Activated naive CD4-positive, alpha-beta T cell treated with anti-CD3 and anti-CD28 coated beads, Interleukin-2, amount 50 U/mL, for 72 hours (primary cell): ENCODE measurements around the gene OR13A1. TPM values are rescaled to one million over a fixed set of nuclear protein-coding genes. Genes with fewer than 3 reads are reported as not detected.
"Not testable (repeated sequence)": the region's sequence is repeated elsewhere in the genome, so short reads cannot be mapped to it uniquely, and the experiment has no call there.

Source experiments
- ATAC-seq, 2 donors: fragments of 150-1000 bp; cut with Tn5 transposase; 2 replicates each; pipeline ENCODE4 v1.10.0; 2021; ENCODE audit warnings: mild to moderate bottlenecking in 2 of 2, moderate library complexity in 2 of 2
- DNase-seq, 2 donors: peaks; one replicate each; pipeline ENCODE4 v3.0.0; 2021 to 2022; ENCODE audit warnings: low spot score in 2 of 2
- H3K27ac Mint-ChIP-seq, 2 donors: one replicate each; pipeline ENCODE4 v1.8.0; 2022; ENCODE audit warnings: mild to moderate bottlenecking in 2 of 2, mixed read lengths in 2 of 2
- H3K36me3 Mint-ChIP-seq, 2 donors: one replicate each; pipeline ENCODE4 v1.8.0; 2022; ENCODE audit warnings: mixed read lengths in 2 of 2
- H3K9me3 Mint-ChIP-seq, 2 donors: one replicate each; pipeline ENCODE4 v1.8.0; 2022; ENCODE audit warnings: mixed read lengths in 2 of 2
- total RNA-seq, 2 donors: library from RNA; stranded (reverse); gene quantifications; one replicate each; pipeline ENCODE4 v1.2.3, GENCODE V29; 2022

Gene OR13A1
- total RNA-seq: not detected

DNA sequence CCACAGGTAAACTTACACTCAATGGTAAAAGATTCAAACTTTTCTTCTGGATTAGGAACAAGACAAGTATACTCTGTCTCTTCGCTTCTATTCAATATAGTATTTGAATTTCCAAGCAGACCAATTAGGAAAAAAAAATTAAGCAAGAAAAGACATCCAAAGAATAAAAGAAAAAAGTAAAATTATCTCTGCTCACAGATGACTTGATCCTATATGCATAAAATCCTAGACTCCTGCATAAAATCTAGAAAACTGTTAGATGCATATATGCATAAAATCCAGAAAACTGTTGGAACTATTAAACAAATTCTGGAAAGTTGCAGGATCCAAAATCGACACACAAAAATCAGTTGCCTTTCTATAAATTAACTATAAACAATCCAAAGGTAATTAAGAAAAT is at the start of gene OR13A1:
OR13A1 (minus strand) TSS at position 101 of the 400 bp plus-strand sequence. CDS start 11,186 bp downstream, outside the sequence.
- Mint-ChIP-seq H3K27ac (no peak within 1 kb of the TSS), H3K36me3 (peaks cover 12 to 17% of the 10 kb centered on the region in 2 donors), H3K9me3 (peaks cover 21 to 28% of the 10 kb centered on the region in 2 donors)
- no peak for ATAC-seq
- DNase-seq: no peak

DNA sequence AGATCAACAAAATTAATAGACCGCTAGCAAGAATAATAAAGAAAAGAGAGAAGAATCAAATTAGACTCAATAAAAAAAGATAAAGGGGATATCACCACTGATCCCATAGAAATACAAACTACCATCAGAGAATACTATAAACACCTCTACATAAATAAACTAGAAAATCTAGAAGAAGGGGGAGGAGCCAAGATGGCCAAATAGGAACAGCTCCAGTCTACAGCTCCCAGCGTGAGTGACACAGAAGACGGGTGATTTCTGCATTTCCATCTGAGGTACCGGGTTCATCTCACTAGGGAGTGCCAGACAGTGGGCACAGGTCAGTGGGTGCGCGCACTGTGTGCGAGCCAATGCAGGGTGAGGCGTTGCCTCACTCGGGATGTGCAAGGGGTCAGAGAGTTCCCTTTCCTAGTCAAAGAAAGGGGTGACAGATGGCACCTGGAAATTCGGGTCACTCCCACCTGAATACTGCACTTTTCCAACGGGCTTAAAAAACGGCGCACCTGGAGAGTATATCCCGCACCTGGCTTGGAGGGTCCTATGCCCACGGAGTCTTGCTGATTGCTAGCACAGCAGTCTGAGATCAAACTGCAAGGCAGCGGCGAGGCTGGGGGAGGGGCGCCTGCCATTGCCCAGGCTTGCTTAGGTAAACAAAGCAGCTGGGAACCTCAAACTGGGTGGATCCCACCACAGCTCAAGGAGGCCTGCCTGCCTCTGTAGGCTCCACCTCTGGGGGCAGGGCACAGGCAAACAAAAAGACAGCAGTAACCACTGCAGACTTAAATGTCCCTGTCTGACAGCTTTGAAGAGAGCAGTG is 46.8 kb upstream of the OR13A1 start:
- DNase-seq, H3K9me3 Mint-ChIP-seq, ATAC-seq, H3K27ac Mint-ChIP-seq: not testable (repeated sequence)
- peaks cover 6 to 16% of the 10 kb centered on the region in 2 donors for H3K36me3 Mint-ChIP-seq

GRCh38 chr10:45358961-45359360 is 43.6 kb upstream of the OR13A1 start:
- peaks cover 6 to 16% of the 10 kb centered on the region in 2 donors for H3K36me3 Mint-ChIP-seq
- H3K27ac Mint-ChIP-seq, ATAC-seq, H3K9me3 Mint-ChIP-seq, DNase-seq: not testable (repeated sequence)

- Mint-ChIP-seq H3K36me3 (no peaks in the 10 kb centered on the region), H3K9me3 (no peaks in the 10 kb centered on the region), H3K27ac (no peak overlapping the region)
- ATAC-seq (no peak), DNase-seq (no peak)
Observed at GRCh38 chr10:45355494-45355893, 40.1 kb upstream of the OR13A1 start.

GRCh38 chr10:45354261-45354660 is 38.9 kb upstream of the OR13A1 start:
- Mint-ChIP-seq H3K27ac (no peak overlapping the region), H3K9me3 (no peaks in the 10 kb centered on the region), H3K36me3 (no peaks in the 10 kb centered on the region)
- ATAC-seq (no peak), DNase-seq (no peak)

DNA sequence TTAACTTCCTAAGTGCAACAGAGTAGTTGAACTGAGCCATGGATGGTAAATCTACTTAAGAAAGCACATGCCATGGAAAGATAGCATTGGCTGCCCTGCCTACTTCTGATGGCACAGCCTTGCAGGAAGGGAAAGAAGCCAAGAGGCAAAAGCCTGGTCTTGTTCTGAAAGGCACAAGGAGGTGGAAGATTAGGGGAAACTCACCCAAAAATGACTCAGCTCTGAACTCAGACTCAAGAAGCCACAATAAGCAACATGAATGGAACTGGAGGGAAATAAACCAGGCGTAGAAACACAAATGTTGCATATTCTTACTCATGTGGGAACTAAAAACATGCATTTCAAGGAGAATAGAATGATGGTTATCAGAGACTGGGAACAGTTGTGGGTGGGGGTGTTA is 37.8 kb upstream of the OR13A1 start:
- ATAC-seq (peak; percentile 75 to 83), DNase-seq (peak in 1 of 2 donors; percentile 20)
- Mint-ChIP-seq H3K36me3 (peaks cover 0 to 4% of the 10 kb centered on the region in 2 donors), H3K9me3 (no peaks in the 10 kb centered on the region), H3K27ac (peak overlapping the region; percentile 17 to 73)

GRCh38 chr10:45348196-45348765 is 32.9 kb upstream of the OR13A1 start:
- H3K27ac Mint-ChIP-seq, DNase-seq, H3K36me3 Mint-ChIP-seq, H3K9me3 Mint-ChIP-seq, ATAC-seq: not testable (repeated sequence)

GRCh38 chr10:45347464-45347863 is 32.1 kb upstream of the OR13A1 start:
- ATAC-seq, H3K27ac Mint-ChIP-seq, H3K36me3 Mint-ChIP-seq, H3K9me3 Mint-ChIP-seq, DNase-seq: not testable (repeated sequence)

DNA sequence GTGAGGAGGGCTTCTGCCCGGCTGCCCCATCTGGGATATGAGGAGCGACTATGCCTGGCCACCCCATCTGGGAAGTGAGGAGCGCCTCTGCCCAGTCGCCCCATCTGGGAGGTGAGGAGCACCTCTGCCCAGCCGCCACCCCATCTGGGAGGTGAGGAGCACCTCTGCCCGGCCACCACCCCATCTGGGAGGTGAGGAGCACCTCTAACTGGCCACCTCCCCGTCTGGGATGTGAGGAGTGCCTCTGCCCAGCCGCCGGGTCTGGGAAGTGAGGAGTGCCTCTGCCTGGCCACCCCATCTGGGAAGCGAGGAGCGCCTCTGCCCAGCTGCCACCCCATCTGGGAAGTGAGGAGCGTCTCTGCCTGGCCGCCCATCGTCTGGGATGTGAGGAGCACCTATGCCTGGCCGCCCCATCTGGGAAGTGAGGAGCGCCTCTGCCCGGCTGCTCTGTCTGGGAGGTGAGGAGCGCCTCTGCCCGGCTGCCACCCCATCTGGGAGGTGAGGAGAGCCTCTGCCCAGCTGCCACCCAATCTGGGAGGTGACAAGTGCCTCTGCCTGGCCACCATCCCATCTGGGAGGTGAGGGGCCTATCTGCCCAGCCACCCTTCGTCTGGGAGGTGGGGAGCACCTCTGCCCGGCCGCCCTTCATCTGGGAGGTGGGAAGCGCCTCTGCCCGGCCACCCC is 31.4 kb upstream of the OR13A1 start:
- not testable (repeated sequence) for H3K9me3 Mint-ChIP-seq, H3K27ac Mint-ChIP-seq, DNase-seq, ATAC-seq, H3K36me3 Mint-ChIP-seq

- peaks cover 7 to 12% of the 10 kb centered on the region in 2 donors for H3K9me3 Mint-ChIP-seq
- not testable (repeated sequence) for H3K27ac Mint-ChIP-seq, DNase-seq, H3K36me3 Mint-ChIP-seq, ATAC-seq
Observed at GRCh38 chr10:45340420-45340819, 25.0 kb upstream of the OR13A1 start.

- Mint-ChIP-seq H3K36me3 (peaks cover 6 to 7% of the 10 kb centered on the region in 2 donors), H3K27ac (no peak overlapping the region), H3K9me3 (peaks cover 7 to 12% of the 10 kb centered on the region in 2 donors)
- DNase-seq (no peak), ATAC-seq (no peak)
Observed at GRCh38 chr10:45339894-45340293, 24.5 kb upstream of the OR13A1 start.

GRCh38 chr10:45331824-45332223 is 16.4 kb upstream of the OR13A1 start:
- not testable (repeated sequence) for H3K36me3 Mint-ChIP-seq, DNase-seq, H3K27ac Mint-ChIP-seq, ATAC-seq
- H3K9me3 Mint-ChIP-seq: peaks cover 0 to 12% of the 10 kb centered on the region in 2 donors

GRCh38 chr10:45326864-45327263 is 11.5 kb upstream of the OR13A1 start:
- ATAC-seq, H3K27ac Mint-ChIP-seq, H3K36me3 Mint-ChIP-seq, DNase-seq: not testable (repeated sequence)
- H3K9me3 Mint-ChIP-seq: peaks cover 0 to 12% of the 10 kb centered on the region in 2 donors

- no peak for ATAC-seq
- H3K9me3 Mint-ChIP-seq: peaks cover 7 to 20% of the 10 kb centered on the region in 2 donors
- no peak overlapping the region for H3K27ac Mint-ChIP-seq
- no peak for DNase-seq
- peaks cover 6 to 12% of the 10 kb centered on the region in 2 donors for H3K36me3 Mint-ChIP-seq
Observed at GRCh38 chr10:45325116-45325515, 9.7 kb upstream of the OR13A1 start.

DNA sequence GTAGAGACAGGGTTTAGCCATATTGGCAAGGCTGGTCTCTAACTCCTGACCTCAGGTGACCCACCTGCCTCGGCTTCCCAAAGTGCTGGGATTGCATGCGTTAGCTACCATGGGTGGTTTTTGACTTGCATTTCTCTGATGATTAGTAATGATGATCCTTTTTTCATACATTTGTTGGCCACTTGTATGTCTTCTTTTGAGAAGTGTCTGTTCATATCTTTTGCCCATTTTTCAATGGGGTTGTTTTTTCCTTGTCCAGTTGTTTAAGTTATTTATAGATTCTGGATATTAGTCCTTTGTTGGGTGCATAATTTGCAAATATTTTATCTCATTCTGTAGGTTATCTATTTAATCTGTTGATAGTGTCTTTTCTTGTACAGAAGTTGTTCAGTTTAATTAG is 4.3 kb upstream of the OR13A1 start:
- Mint-ChIP-seq H3K9me3 (peaks cover 7 to 13% of the 10 kb centered on the region in 2 donors), H3K27ac (no peak overlapping the region), H3K36me3 (peaks cover 6 to 8% of the 10 kb centered on the region in 2 donors)
- DNase-seq (no peak), ATAC-seq (no peak)

DNA sequence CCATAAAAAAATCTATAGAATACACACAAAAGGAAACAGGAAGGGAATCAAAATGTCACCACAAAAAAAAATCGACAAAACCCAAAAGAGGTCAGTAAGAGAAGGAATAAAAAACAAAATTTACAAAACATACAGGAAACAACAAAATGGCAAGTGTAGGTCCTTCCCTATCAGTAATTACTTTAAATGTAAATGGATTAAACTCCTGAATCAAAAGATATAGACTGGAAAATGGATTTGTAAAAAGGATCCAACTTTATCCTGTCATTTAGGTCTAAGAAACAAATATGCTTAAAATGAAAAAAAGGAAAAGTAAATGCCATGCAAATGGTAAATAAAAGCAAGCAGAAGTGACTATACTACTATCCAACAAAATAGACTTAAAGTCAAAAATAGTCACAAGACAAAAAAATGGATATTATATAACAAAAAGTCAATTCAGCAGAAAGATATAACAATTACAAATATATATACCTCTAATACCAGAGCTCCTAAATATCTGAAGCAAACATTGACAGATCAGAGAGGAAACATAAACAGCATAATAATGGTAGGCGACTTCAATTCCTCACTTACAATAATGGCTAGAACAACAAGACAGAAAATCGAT is 2.0 kb downstream of the OR13A1 start:
- DNase-seq (no peak), ATAC-seq (no peak)
- Mint-ChIP-seq H3K36me3 (peaks cover 10 to 16% of the 10 kb centered on the region in 2 donors), H3K9me3 (peaks cover 20 to 24% of the 10 kb centered on the region in 2 donors), H3K27ac (no peak overlapping the region)

GRCh38 chr10:45308707-45309106 is 6.7 kb downstream of the OR13A1 start:
- Mint-ChIP-seq H3K36me3 (peaks cover 10 to 16% of the 10 kb centered on the region in 2 donors), H3K27ac (no peak overlapping the region), H3K9me3 (peaks cover 20 to 24% of the 10 kb centered on the region in 2 donors)
- ATAC-seq (no peak), DNase-seq (no peak)
